Activated CD4-positive, alpha-beta memory T cell treated with anti-CD3 and anti-CD28 coated beads for 36 hours (primary cell): ENCODE data around the gene BEST1. TPM values are rescaled to one million over a fixed set of nuclear protein-coding genes. Genes with fewer than 3 reads are reported as not detected.

ENCODE experiments used
- CTCF ChIA-PET: fragments of 350-600 bp; sonication (Branson Sonifier 250); formaldehyde crosslinking; loops from one replicate; lab custom pipeline; 2021; ENCODE audit warnings: antibody characterized with exemption, inconsistent platforms; lab: Charles Lee
- POLR2A ChIA-PET: fragments of 350-600 bp; sonication (Branson Sonifier 250); formaldehyde crosslinking; loops from one replicate; lab custom pipeline; 2021; ENCODE audit warnings: antibody characterized with exemption; lab: Charles Lee
- DNase-seq: peaks from one replicate; pipeline ENCODE4 v3.0.0-alpha.2; 2020
- H3K27ac Mint-ChIP-seq: one replicate; pipeline ENCODE4 v1.8.0; 2021; ENCODE audit warnings: mixed read lengths
- H3K27me3 Mint-ChIP-seq: one replicate; pipeline ENCODE4 v1.8.0; 2021; ENCODE audit warnings: mixed read lengths
- H3K36me3 Mint-ChIP-seq: one replicate; pipeline ENCODE4 v1.8.0; 2021; ENCODE audit warnings: mixed read lengths
- H3K4me1 Mint-ChIP-seq: one replicate; pipeline ENCODE4 v1.8.0; 2021; ENCODE audit warnings: low read depth, mixed read lengths
- H3K4me3 Mint-ChIP-seq: one replicate; pipeline ENCODE4 v1.8.0; 2021; ENCODE audit warnings: mild to moderate bottlenecking, mixed read lengths
- H3K9me3 Mint-ChIP-seq: one replicate; pipeline ENCODE4 v1.8.0; 2021; ENCODE audit warnings: mixed read lengths
- intact Hi-C: fragments of 100-400 bp; cut with micrococcal nuclease; formaldehyde crosslinking; loops from one replicate; pipeline ENCODE4 v1.15.1; 2023
- total RNA-seq, 2 experiments: library from RNA; stranded (reverse); gene quantifications; one replicate each; pipeline ENCODE4 v1.2.3, GENCODE V29; 2021

Gene BEST1
- total RNA-seq, 2 experiments from 2014 or later, result 0.41 to 0.48 TPM

GRCh38 chr11:61908730-61909316, 41.3 kb upstream of the BEST1 start:
- Mint-ChIP-seq H3K27ac (no peak overlapping the region), H3K36me3 (no peaks in the 10 kb centered on the region), H3K9me3 (no peaks in the 10 kb centered on the region), H3K27me3 (peaks cover 3% of the 10 kb centered on the region), H3K4me1 (no peaks in the 10 kb centered on the region), H3K4me3 (no peak overlapping the region)
- ChIA-PET POLR2A (no interaction called here), CTCF (interaction anchor here (1.8 to 4.4 kb wide), 3 partner anchors 11 to 199 kb away, joined by 8 to 35 read pairs (median 15); no protein-coding TSS in a partner anchor)
- DNase-seq, result no peak
- intact Hi-C loops, result no loop called here

- no peaks in the 10 kb centered on the region for H3K9me3 Mint-ChIP-seq
- intact Hi-C loops, result no loop called here
- no peaks in the 10 kb centered on the region for H3K4me1 Mint-ChIP-seq
- ChIA-PET CTCF (interaction anchor here (0.6 to 4.4 kb wide), 3 partner anchors 12 to 197 kb away, joined by 3 to 35 read pairs (median 4); no protein-coding TSS in a partner anchor), POLR2A (no interaction called here)
- H3K4me3 Mint-ChIP-seq, result no peak overlapping the region
- H3K27ac Mint-ChIP-seq, result no peak overlapping the region
- no peak for DNase-seq
- H3K36me3 Mint-ChIP-seq, result no peaks in the 10 kb centered on the region
- H3K27me3 Mint-ChIP-seq, result peaks cover 10% of the 10 kb centered on the region
Measured at GRCh38 chr11:61910187-61911127, 39.7 kb upstream of the BEST1 start.

- Mint-ChIP-seq H3K4me1 (no peaks in the 10 kb centered on the region), H3K36me3 (no peaks in the 10 kb centered on the region), H3K4me3 (no peak overlapping the region), H3K27ac (no peak overlapping the region), H3K9me3 (no peaks in the 10 kb centered on the region), H3K27me3 (peaks cover 13% of the 10 kb centered on the region)
- ChIA-PET POLR2A (no interaction called here), CTCF (interaction anchor here (4.4 kb wide), 1 partner anchor 13 kb away, joined by 35 read pairs; no protein-coding TSS in a partner anchor)
- DNase-seq, result no peak
- intact Hi-C loops, result no loop called here
Measured at GRCh38 chr11:61911128-61911700, 38.9 kb upstream of the BEST1 start.

GRCh38 chr11:61911701-61912529, 38.2 kb upstream of the BEST1 start:
- H3K4me3 Mint-ChIP-seq, result no peak overlapping the region
- intact Hi-C loops, result no loop called here
- CTCF ChIA-PET, result interaction anchor here (1.4 kb wide), 2 partner anchors 13 to 35 kb away, joined by 6 to 7 read pairs; no protein-coding TSS in a partner anchor

GRCh38 chr11:61912530-61912898, 37.6 kb upstream of the BEST1 start:
- intact Hi-C loops, result no loop called here
- no peak overlapping the region for H3K4me3 Mint-ChIP-seq
- POLR2A ChIA-PET, result no interaction called here
- H3K27me3 Mint-ChIP-seq, result peaks cover 17% of the 10 kb centered on the region
- H3K27ac Mint-ChIP-seq, result no peak overlapping the region
- H3K4me1 Mint-ChIP-seq, result no peaks in the 10 kb centered on the region
- CTCF ChIA-PET, result interaction anchor here (1.4 kb wide), 2 partner anchors 13 to 34 kb away, joined by 6 to 7 read pairs; no protein-coding TSS in a partner anchor
- no peaks in the 10 kb centered on the region for H3K36me3 Mint-ChIP-seq
- DNase-seq, result no peak
- H3K9me3 Mint-ChIP-seq, result no peaks in the 10 kb centered on the region

More at GRCh38 chr11:61911701-61912529, 38.2 kb upstream of the BEST1 start:
- DNase-seq, result no peak
- H3K9me3 Mint-ChIP-seq, result no peaks in the 10 kb centered on the region
- H3K4me1 Mint-ChIP-seq, result no peaks in the 10 kb centered on the region
- H3K27ac Mint-ChIP-seq, result no peak overlapping the region
- POLR2A ChIA-PET, result no interaction called here
- H3K27me3 Mint-ChIP-seq, result peaks cover 17% of the 10 kb centered on the region
- no peaks in the 10 kb centered on the region for H3K36me3 Mint-ChIP-seq

- POLR2A ChIA-PET, result no interaction called here
- intact Hi-C loops, result no loop called here
- CTCF ChIA-PET, result interaction anchor here (1.4 kb wide), 2 partner anchors 14 to 33 kb away, joined by 6 to 7 read pairs; no protein-coding TSS in a partner anchor
- Mint-ChIP-seq H3K27ac (no peak overlapping the region), H3K27me3 (peaks cover 23% of the 10 kb centered on the region), H3K4me3 (no peak overlapping the region), H3K4me1 (peaks cover 6% of the 10 kb centered on the region), H3K9me3 (no peaks in the 10 kb centered on the region), H3K36me3 (no peaks in the 10 kb centered on the region)
- DNase-seq, result no peak
Measured at GRCh38 chr11:61912991-61913698, 37.0 kb upstream of the BEST1 start.

GRCh38 chr11:61913699-61914395, 36.3 kb upstream of the BEST1 start:
- Mint-ChIP-seq H3K36me3 (no peaks in the 10 kb centered on the region), H3K9me3 (no peaks in the 10 kb centered on the region), H3K4me1 (peaks cover 9% of the 10 kb centered on the region), H3K27ac (no peak overlapping the region), H3K27me3 (peaks cover 30% of the 10 kb centered on the region), H3K4me3 (no peak overlapping the region)
- POLR2A ChIA-PET, result no interaction called here
- intact Hi-C loops, result no loop called here
- no peak for DNase-seq
- CTCF ChIA-PET, result interaction anchor here (1.4 to 3.9 kb wide), 4 partner anchors 14 to 168 kb away, joined by 6 to 23 read pairs (median 8); no protein-coding TSS in a partner anchor

- intact Hi-C loops, result no loop called here
- Mint-ChIP-seq H3K9me3 (no peaks in the 10 kb centered on the region), H3K4me1 (peaks cover 9% of the 10 kb centered on the region), H3K36me3 (no peaks in the 10 kb centered on the region), H3K27ac (no peak overlapping the region), H3K27me3 (peaks cover 38% of the 10 kb centered on the region), H3K4me3 (no peak overlapping the region)
- ChIA-PET CTCF (interaction anchor here (0.7 to 3.9 kb wide), 4 partner anchors 15 to 194 kb away, joined by 5 to 23 read pairs (median 8); no protein-coding TSS in a partner anchor), POLR2A (no interaction called here)
- no peak for DNase-seq
Measured at GRCh38 chr11:61914471-61915171, 35.5 kb upstream of the BEST1 start.

- H3K4me1 Mint-ChIP-seq, result peaks cover 9% of the 10 kb centered on the region
- ChIA-PET POLR2A (no interaction called here), CTCF (interaction anchor here (2.8 to 3.9 kb wide), 2 partner anchors 17 to 165 kb away, joined by 9 to 23 read pairs; no protein-coding TSS in a partner anchor)
- H3K4me3 Mint-ChIP-seq, result peak overlapping the region; percentile 33
- no peak overlapping the region for H3K27ac Mint-ChIP-seq
- H3K36me3 Mint-ChIP-seq, result no peaks in the 10 kb centered on the region
- intact Hi-C loops, result no loop called here
- H3K9me3 Mint-ChIP-seq, result no peaks in the 10 kb centered on the region
- no peak for DNase-seq
- H3K27me3 Mint-ChIP-seq, result peaks cover 47% of the 10 kb centered on the region
Measured at GRCh38 chr11:61916737-61917333, 33.3 kb upstream of the BEST1 start.
